ENCODE measurements around the gene PRDM1.

PRDM1 gene

GRCh38 chr6:106118835-106119431 lies 32.8 kb downstream of the PRDM1 start:
- no peak for DNase-seq

- DNase-seq = no peak
Observed at GRCh38 chr6:106119546-106119945, 33.4 kb downstream of the PRDM1 start.

- DNase-seq = no peak
Observed at GRCh38 chr6:106120006-106120405, 33.9 kb downstream of the PRDM1 start.

GRCh38 chr6:106120406-106120805 lies 34.3 kb downstream of the PRDM1 start:
- no peak for DNase-seq

GRCh38 chr6:106122306-106122918 lies 36.3 kb downstream of the PRDM1 start:
- no peak for DNase-seq

- DNase-seq = no peak
Observed at GRCh38 chr6:106122938-106123656, 37.0 kb downstream of the PRDM1 start.

- DNase-seq = no peak
Observed at GRCh38 chr6:106124015-106124414, 37.9 kb downstream of the PRDM1 start.

GRCh38 chr6:106124437-106125430 lies 38.6 kb downstream of the PRDM1 start:
- no peak for DNase-seq

GRCh38 chr6:106125925-106126435 lies 39.8 kb downstream of the PRDM1 start:
- DNase-seq = peak; percentile 61

- no peak for DNase-seq
Observed at GRCh38 chr6:106126482-106126881, 40.3 kb downstream of the PRDM1 start.

GRCh38 chr6:106128981-106129781 lies 43.0 kb downstream of the PRDM1 start:
- DNase-seq = no peak

GRCh38 chr6:106132153-106132698 lies 46.1 kb downstream of the PRDM1 start:
- no peak for DNase-seq

- no peak for DNase-seq
Observed at GRCh38 chr6:106133040-106133439, 46.9 kb downstream of the PRDM1 start.

GRCh38 chr6:106134087-106134770 lies 48.1 kb downstream of the PRDM1 start:
- no peak for DNase-seq

GRCh38 chr6:106134906-106135634 lies 48.9 kb downstream of the PRDM1 start:
- no peak for DNase-seq

GRCh38 chr6:106135911-106136571 lies 49.9 kb downstream of the PRDM1 start:
- DNase-seq = no peak

GRCh38 chr6:106136845-106137244 lies 50.7 kb downstream of the PRDM1 start:
- DNase-seq = no peak

- DNase-seq = no peak
Observed at GRCh38 chr6:106138151-106138550, 52.0 kb downstream of the PRDM1 start.

GRCh38 chr6:106141441-106142237 lies 55.5 kb downstream of the PRDM1 start:
- DNase-seq = peak; percentile 63

Measured in CD4-positive, alpha-beta T cell treated with Interleukin-4 for 4 hours (primary cell).